Stimulated activated CD8-positive, alpha-beta memory T cell treated with anti-CD3 and anti-CD28 coated beads, Interleukin-2, amount 100 ng/mL, for 1 hour (primary cell): ENCODE data around the gene LAYN.
A peak's percentile ranks its signal among the peaks of the same experiment; 100 is the strongest.

Experiments
- DNase-seq, 2 donors: peaks; one replicate each; pipeline ENCODE4 v3.0.0-alpha.2; 2020; ENCODE audit warnings: low read depth in 2 of 2

The LAYN gene, protein sequence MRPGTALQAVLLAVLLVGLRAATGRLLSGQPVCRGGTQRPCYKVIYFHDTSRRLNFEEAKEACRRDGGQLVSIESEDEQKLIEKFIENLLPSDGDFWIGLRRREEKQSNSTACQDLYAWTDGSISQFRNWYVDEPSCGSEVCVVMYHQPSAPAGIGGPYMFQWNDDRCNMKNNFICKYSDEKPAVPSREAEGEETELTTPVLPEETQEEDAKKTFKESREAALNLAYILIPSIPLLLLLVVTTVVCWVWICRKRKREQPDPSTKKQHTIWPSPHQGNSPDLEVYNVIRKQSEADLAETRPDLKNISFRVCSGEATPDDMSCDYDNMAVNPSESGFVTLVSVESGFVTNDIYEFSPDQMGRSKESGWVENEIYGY

DNA sequence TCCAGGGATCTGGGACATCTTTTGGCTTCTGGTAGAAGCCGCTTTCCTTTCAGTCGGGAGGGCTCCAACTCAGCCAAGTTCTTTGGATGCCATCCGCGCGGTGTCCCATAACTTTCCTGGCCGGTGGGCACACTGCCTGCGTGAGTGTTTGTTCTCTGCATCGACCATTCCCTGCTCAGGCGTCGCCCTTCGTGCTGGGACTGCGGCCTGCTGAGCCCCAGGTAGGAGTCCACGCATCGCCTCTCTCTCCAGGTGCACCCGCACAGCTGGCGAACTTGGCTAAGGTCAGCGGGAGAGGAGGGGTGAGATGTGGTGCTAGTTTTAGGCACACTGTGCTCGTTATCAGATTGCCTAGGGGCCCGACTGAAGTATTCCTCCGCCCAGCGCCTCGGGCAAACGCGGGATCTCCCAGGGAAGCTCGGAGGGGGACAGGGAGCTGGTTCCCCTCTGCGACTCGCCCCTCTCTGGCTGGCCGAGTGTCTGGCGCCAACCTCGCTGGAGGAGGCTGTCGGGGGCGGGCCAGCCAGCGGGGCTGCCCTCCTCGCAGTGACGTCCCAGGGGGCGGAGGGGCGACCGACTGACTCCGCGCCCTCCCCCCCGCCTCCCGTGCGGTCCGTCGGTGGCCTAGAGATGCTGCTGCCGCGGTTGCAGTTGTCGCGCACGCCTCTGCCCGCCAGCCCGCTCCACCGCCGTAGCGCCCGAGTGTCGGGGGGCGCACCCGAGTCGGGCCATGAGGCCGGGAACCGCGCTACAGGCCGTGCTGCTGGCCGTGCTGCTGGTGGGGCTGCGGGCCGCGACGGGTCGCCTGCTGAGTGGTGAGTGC, at the start of gene LAYN:
LAYN (plus strand) TSS at position 607 of the 823 bp plus-strand sequence; CDS start at position 731, 124 bp downstream.
- DNase-seq, result peak in 1 of 2 donors; percentile 21

DNA sequence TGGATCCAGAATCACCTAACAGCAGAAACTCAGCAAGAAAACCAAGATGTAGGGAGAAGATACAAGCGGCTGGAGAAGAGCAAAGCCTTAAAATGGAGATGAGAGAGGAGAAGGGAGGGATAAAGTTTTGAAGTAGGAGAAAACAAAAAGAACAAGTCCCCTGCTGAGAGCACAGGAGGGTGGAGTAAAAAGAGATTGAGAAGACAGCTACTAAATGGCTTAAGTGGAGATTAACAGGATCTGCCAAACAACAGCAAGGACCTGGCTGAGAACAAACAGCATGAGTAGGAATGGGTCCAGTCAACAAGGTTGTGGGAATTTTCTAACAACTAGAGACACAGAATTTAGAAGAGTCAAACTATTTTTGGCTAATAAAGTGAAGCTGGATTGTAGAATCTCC, 46.5 kb upstream of the LAYN start:
- DNase-seq, result no peak

DNA sequence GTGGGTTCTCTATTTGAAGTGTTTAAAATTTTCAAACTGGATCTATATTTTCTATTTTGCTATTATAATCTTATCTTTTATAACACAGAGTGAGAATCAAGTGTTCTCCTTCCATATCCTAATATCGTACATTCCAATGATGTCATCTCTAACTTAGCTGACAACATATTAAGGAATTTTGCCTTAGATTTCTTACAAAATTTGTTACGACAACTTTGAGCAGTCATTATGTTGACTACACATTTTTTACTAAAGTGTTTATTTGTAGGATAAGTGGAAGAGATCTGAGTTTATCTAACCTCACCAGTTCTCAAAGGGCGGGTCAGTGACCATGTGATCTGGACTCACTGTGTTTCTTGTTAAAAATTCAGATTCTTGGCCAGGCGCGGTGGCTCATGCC, 41.0 kb upstream of the LAYN start:
- DNase-seq, result no peak

DNA sequence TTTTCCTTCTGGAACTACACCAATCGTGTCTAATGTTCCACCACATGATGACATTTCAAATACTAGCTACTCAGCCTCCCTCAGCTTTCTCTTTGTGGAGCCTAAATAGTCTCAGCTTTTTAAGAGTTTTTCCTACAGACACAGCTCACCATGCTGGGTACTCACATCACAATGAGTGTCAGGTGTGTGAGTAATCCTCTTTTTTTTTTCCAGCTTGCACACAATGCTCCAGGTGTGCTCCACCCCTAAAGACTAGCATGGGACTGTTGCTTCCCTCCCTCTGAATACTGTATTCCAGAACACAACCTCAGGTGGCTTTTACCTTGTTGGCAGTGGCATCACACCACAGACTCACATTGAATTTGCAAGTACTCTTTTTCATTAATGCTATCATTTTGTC, 40.0 kb upstream of the LAYN start:
- no peak for DNase-seq

DNA sequence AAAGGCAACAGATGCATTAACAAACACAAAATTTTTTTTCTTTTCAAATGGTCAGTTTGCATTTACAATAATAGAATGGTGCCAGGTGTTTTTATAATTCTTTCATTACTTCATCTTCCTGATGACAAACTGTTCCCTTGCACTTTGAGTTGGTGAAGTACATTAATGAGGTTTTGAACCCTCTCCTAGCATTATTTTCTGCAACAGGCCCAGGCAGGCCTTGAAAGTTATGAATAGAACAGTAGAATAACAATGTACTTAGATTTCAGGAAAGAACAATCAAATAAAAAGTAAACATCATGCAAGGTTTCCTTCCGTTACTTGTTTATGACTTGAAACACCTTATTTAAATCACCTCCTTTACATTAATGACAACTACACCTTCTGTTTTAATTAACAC, 37.9 kb upstream of the LAYN start:
- DNase-seq, result no peak

DNA sequence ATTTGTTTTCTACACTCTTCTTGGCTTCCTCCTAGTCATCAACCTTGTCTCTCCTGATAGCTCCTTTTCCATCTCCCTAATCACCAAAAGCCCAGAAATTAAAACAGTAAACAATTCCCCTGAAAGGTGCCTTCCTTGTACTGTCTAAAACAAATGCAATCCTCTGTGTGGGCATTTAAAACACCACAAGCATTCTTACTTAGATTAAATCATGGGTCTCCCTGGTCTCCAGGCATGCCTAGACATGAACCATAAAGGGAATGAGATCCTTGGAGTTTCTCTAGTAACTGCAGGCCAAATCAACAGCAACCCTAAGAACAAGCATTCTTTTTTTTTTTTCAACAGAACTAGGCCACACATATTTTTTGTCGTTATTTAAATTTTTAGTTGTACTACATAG, 30.2 kb upstream of the LAYN start:
- DNase-seq, result no peak

DNA sequence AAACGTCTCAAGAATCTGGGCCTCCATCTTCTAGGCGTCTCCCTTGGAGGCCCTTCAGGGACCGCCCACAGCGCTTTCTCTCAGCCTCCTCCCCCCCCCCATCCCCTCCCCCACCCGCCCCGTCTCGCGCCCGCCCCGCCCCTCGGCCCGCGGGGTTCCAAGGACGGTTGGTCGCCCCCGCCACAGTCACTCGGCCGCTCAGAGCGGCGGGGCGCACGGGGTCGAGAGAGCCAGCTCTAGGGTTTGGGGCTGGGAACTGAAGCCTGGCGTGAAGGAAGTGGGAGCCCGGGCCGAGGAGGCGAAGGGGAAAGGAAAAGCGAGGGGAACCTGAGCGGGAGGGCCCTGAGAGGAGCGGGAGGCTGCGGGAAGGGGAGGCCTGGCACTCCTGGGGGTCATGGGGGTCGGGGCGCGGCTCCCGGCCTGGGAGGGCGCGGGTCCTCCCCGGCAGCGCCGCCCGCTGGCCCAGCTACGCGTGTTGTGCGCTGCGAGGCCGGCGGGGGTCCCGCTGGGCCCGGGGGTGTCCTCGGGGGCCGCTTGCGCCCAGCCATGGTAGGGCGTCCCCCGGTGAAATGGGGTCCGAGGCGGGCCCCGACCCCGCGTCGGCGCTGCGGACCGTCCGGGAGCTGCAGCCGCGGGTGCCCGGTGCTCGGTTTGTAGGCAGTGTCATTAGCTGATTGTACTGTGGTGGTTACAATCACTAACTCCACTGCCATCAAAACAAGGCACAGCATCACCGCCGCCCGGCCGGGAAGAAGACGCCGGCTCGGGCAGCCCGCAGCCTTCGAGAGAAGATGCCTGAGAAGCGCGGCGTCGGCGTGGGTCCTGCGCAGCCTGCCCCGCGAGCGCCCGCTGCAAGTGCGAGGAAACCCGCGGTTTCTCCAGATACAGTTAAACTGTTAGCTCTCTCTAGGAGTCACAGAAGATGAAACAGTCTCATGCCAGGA, 28.0 kb upstream of the LAYN start, which contains the start of gene BTG4:
BTG4 (minus strand) TSS at position 91 of the 944 bp plus-strand sequence. CDS start 13,610 bp downstream, outside the sequence.
- DNase-seq, result no peak

DNA sequence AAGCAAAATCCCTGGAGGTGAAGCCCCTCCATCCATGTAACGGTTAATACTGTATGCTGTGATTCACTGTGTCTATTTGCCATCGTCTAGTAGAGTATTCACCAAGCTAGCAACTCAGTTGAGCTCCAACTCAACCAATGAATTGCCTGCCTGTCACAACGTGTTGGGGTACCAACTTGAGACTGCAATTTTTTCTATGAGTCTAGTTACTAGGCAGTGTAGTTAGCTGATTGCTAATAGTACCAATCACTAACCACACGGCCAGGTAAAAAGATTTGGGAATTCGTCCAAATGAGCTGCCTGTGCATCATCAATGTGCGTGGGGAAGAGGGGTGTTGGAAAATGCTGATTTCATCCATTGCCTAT, 27.3 kb upstream of the LAYN start:
- DNase-seq, result no peak

DNA sequence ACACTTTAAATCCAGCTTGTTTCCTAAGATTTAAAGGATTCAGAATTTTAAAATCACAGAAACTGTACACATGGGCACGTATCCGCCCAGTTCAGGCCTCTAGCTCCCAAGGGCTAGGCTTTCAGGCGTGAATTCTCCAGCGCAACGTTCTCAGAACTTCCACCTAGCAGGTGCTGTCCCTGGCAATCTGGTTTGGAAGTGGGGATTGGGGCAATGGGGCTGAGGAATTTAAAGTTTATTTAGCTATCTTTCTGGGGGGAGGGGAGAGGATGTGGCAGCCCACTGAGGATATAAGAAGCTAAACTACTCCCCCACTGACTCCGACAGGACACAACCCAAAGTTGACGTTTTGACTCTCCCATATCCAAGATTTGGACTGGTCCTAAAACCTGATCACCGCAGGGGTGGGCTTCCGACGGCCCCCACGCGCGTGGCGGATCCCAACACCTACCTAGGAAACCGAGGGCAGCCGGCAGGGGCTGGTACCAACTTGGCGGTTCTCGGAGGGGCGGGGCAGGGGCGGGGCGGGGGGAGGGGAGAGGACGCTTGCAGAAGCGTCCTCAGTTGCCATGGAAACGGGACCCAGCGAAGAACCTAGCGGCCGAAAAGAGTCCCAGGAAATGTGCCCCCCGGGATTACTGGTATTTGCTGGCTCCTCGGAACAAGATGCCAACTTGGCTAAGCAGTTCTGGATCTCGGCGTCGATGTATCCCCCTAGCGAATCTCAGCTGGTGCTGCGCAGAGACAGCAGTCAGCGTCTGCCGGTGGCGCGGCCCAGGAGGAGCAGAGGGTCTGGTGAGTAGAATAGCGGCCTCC, 26.1 kb upstream of the LAYN start, which contains the start of gene HOATZ:
HOATZ (plus strand) TSS at position 563 of the 816 bp plus-strand sequence; CDS start at position 570, 7 bp downstream.
- no peak for DNase-seq

DNA sequence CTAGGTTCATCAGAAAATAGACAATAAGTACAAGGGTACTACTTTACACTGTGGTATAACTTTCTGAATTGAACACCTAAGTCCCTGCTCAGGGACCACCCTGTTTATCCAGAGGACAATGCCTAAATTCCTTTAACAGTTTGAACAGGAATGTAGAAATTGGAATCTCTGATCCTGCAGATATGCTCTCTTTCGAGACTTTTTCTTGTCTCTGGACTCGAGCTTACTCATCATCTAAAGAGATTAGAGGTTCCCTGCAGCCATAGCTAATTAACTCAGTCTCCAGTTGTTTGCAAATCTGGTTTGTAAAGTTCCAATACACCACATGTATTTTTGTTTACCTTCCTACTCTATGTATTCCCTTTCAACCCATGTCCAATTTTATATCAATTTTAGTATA, 24.9 kb upstream of the LAYN start:
- no peak for DNase-seq

DNA sequence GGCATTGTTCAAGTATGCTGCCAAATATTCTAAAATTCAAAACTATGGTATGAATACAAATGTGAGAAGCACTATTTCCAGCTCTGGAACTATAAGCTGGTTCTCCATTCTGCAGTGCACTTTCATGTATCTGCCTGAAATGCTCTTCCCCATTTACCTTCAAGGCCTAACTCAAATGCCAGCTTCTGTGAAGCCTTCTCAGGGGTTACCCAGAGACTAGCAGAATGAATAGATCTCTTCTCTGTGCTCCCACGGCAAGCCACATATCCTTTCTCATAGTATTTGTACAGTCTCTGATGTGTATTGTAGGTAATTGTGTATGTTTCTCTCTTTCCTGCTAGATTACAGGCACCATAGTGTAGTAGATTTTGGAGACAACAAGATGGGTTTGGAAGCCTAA, 21.9 kb upstream of the LAYN start:
- DNase-seq, result no peak

DNA sequence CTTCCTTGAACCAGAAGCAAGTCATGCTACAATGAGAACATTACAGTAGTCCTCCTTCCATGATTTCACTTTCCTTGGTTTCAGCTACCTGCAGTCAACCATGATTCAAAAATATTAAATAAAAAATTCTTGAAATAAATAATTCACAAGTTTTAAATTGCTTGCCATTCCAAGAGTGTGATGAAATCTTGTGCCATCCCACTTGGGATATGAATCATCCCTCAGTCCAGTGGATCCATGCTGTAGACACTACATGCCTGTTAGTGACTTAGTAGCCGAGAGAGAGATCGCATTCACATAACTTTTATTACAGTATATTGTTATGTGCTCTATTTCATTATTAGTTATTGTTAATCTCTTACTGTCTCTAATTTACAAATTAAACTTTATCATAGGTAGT, 20.0 kb upstream of the LAYN start:
- no peak for DNase-seq

DNA sequence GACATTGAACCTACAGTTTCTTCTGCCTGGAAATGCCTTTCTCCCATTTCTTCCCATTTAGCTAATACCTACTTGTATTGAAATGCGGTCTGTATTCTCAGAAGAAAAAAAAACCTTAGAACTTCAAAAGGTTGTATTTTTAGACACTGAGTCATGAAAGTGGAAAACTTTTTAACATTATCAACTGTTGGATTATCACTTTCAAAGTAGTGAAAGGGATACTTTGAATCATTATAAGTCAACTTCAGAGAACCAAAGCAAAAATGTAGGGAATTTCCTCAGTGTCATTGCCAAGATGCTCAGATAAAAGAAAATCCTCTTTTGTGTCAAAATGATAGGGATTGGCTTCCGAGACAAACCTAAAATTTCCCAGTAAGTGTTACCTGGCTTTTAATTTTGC, 19.4 kb upstream of the LAYN start:
- no peak for DNase-seq

DNA sequence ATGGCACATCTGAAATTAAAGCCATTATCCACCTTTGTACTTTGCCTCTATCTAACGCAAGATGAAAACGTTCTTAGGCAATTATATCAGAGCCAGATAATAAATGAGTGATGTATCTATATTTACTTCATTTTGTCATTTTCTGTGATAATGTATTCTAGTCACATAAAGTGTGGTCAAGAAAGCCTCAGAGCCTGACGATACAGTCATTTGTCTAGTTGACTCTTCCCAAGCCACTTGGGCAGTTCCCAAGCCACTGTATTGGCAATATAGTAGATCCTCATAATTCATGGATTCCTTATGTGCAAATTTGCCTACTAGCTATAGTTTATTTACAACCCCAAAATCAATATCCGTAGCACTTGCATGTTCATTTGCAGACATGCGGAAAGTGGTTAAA, 18.1 kb upstream of the LAYN start:
- DNase-seq, result no peak

DNA sequence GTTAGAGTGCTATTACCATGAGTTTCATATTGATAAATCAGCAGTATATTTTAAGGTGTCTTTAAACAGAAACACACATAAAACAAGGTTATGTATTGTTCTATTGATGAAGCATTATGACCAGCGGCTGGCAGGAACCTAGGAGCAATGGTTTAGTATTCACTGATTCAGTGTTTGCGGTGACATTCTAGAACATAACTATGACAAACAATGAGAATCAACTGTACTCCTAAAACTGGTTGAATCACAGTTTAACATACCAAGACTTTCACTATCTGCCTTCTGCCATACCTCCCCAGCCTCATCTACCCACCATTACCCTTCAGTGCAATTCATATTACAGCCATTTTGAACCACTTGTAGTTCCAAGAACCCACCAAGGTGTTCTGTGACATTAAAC, 17.2 kb upstream of the LAYN start:
- DNase-seq, result no peak

DNA sequence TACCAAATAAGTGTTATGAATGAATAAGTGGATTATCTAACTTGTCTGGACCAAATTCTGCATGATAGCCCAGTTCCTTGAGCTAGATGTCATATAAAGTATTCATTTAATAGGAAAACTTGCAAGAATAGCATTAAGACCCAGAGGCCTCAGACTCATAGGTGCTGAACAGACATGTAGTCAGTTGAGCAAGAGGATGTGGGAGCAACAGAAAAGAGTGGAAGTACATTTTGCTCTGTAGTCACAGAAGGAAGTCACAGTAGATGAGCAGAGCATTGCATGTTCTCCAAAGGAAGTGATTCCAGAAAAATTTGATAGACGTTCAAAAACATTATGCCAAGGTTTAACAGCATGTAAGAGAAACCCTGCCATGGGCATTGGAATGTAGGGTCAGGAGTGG, 16.5 kb upstream of the LAYN start:
- DNase-seq, result no peak

DNA sequence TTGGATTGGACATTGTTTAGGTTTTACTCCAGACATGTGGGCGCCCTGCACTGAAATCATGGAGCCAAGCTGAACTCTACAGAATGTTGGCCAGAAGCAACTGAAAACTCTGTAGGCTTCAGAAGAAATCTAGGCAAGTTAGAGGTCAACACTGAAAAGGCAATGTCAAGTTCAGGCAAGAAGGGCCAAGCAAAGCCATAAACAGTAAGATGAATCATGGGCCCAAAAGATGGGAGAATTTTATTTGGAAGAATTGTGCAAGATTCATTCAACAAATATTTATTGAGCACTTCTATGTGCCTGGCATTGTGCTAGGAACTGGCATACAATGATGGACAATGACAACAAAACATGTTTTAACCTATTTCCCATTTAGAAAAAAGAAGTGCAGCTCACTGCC, 15.1 kb upstream of the LAYN start:
- no peak for DNase-seq

DNA sequence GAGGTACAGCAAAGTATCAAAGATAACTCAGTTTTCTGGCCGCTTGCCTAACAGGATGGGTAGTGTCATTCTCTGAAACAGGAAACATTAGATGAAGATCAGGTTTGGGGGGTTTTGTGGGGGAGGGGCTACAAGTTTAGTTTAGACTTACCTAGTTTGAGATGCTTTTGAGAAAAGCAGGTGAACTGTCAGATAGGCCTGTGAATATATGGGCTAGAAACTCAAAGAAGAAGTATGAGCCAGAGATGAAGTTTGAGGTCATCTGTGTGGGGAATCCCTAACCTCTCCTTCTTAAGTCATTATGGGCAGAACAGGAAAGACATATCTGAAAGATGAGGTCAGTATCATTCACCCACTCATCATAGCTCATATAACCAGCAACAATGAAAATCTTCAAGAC, 14.0 kb upstream of the LAYN start:
- no peak for DNase-seq

DNA sequence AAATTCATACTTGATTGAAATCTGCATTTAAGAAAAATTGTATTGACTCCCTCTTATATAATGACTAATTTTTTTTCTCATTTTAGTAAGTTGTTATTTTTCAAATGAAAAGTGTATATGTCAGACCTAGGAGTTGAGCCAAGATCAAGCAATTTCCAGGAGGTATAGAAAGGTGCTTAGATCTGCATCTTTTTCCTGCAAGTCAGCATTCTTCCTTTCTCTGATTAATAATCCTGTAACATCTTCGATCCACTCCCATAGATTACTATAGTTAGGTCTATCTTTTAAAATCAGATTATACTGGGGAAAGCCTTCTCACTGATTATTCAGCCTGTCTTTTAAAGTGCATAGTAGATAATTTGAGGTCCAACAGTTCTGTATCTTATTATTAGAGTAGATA, 13.2 kb upstream of the LAYN start:
- DNase-seq, result no peak

DNA sequence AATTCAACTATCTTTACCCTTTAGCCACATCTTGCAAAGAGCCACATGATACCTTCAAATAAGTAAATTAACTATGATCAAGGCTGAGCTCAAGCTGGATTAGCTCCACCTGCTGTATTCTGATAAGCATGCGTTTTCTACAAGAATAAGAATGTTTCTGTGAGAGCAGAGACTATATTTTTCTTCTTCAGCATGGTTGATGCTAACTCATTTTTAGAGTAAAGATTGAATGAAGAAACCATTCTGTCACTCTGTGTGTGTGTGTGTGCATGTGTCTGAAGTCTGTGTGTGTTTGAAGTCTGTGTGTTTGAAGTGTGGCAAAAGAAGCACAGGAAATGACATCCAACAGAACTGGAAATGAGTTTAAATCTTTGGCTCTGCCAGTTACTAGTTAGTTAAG, 12.0 kb upstream of the LAYN start:
- no peak for DNase-seq

DNA sequence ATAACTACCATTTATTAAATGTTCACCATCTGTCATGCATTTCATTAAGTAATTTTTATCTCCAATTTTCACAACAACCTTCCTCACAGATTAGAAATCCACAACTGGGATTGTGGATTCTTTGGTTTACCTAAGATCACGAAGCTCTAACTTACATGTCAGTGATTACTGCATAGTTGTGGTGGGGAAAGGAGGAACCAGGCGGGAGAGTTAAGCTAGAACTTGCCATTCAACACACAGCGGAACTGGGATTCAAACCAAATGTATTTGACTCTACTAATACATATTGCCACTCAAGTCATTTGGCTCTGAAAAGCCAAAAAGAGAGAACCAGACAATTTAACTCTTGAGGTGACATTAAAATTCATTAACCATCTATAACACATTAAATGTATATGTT, 10.4 kb upstream of the LAYN start:
- no peak for DNase-seq
